GM12874 (cell line): ENCODE data around the gene ESYT2.

Experiments used
- TF ChIP-seq, protein P1 (sequence below): IDR thresholded peaks from 2 replicates; pipeline ENCODE4 v1.5.1; 2011; ENCODE audit warnings: low read depth, mild to moderate bottlenecking, control low read depth, low read length, moderate library complexity; ENCODE audit not compliant: insufficient read depth

Gene ESYT2

DNA sequence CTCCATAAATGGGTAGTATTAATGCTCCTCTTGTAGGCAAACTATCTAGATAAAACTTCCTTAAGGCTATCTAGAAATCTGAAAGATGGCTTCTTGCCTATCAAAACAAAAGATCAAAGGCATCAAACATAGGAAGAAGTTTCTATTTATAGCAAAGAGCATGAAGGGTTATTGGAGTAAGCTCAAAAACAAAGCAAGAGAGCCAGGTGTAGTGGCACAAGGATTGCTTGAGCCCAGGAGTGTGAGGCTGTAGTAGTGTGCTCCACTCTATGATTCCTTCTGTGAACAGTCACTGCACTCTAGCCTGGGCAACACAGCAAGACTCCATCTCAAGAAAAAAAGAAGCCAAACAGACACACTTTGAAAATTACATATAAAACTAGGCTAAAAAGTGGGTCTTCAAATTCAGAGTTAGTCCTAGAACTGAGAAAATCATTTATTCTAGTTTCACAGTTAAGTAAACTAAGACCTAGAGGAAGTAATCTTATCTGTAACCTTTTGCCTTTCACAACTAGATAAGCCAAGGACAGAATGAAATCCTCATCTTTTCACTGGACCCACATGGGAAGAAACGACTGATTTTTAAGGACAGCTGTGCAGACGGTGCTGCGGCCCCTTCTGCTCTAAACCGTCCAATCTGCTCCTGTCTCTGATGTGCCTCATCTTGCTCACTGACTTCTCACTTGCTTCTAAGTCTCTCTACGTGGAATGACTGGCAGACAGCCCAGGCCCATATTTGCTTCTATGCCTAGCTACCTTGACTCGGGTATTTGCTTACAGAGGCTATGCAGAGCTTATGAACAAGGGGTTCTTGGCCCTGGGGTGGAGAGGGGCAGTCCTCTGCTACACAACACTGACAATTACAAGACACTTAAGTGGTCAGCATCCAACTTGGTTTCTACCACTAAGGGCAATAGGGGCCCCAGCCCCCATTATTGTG, 50.0 kb downstream of the ESYT2 start:
- TF ChIP-seq, protein P1, sequence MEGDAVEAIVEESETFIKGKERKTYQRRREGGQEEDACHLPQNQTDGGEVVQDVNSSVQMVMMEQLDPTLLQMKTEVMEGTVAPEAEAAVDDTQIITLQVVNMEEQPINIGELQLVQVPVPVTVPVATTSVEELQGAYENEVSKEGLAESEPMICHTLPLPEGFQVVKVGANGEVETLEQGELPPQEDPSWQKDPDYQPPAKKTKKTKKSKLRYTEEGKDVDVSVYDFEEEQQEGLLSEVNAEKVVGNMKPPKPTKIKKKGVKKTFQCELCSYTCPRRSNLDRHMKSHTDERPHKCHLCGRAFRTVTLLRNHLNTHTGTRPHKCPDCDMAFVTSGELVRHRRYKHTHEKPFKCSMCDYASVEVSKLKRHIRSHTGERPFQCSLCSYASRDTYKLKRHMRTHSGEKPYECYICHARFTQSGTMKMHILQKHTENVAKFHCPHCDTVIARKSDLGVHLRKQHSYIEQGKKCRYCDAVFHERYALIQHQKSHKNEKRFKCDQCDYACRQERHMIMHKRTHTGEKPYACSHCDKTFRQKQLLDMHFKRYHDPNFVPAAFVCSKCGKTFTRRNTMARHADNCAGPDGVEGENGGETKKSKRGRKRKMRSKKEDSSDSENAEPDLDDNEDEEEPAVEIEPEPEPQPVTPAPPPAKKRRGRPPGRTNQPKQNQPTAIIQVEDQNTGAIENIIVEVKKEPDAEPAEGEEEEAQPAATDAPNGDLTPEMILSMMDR = no peak

DNA sequence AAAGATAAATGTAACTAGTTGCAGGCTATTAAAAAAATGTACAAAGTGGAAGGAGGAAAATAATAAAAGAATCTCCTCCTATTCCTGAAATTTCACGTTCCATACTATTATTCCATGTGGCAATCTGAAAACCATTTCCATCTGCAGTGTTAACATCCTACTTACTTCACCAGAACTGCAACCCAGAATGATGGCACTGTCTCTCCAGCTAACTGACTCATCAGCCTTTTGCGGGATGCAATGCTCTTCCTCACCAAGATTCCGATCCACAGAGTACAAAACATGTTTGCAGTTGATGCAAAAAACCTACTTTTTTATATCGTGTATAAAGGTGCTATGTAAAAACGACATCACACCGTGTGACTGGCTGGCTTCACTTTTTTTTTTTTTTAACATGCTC, 50.8 kb downstream of the ESYT2 start:
- TF ChIP-seq, protein P1 = no peak

DNA sequence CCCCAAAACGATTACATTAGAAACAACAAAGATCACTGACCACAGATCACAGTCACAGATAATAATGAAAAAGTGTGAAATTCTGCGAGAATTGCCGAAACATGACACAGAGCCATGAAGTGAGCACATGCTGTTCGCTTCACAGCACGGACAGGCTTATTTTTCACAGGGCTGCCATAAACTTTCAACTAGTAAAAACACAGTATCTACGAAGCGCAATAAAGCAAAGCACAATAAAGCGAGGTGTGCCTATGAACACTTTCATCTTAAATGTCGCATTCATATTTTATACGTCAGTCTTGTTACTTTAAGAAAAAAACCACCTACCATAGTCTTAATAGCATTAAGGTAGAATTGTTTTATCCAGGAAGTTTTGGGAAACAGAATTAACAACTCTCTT, 51.5 kb downstream of the ESYT2 start:
- TF ChIP-seq, protein P1 = no peak

DNA sequence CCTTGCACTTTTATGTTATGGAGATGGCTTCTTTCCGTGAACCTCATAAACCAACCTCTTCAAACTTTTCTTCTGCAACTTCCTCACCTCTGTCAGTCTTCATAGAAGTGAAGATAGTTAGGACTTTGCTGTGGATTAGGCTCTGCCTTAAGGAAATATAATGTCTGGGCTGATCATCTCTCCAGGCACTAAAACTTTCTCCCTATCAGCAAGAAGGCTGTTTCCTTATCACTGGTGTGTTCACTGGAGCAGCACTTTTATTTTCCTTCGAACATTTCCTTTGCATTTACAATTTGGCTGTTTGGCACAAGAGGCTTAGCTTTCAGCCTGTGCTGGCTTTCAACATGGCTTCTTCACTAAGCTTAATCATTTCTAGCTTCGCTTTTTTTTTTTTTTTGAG, 52.8 kb downstream of the ESYT2 start:
- TF ChIP-seq, protein P1 = no peak

DNA sequence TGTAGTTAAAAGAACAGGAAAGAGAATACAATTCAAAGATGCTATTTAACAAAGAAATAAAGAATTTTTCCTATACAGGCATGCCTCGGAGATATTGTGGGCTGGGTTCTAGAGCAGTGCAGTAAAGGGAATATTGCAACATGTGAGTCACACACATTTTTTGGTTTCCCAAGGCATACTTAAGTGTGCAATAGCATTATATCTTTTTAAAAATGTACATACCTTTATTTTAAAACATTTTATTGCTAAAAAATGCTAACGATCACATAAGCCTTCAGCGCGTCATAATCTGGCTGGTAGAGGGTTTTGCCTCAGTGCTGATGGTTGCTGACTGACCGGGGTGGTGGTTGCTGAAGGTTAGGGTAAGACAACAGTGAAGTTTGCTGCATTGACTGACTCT, 54.4 kb downstream of the ESYT2 start:
- TF ChIP-seq, protein P1 = no peak

DNA sequence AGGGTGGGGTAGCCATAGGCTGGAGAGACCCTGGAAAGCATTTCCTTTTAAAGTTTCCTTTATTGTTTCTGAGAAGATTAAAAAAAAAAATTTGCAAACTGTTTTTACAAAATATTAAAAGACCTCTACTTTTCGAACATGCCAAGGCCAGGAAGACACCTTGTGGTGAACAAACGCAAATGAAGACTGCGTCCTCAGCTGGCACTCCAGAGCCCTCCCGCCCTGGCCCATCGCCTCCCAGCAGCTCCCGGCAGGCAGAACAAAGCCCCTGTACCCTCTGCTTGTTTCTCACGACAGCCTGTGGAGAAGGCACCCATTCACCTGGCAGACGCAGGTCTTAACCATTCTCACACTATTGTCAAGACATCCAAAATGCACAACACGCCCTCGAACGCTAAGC, 56.4 kb downstream of the ESYT2 start:
- TF ChIP-seq, protein P1 = no peak

DNA sequence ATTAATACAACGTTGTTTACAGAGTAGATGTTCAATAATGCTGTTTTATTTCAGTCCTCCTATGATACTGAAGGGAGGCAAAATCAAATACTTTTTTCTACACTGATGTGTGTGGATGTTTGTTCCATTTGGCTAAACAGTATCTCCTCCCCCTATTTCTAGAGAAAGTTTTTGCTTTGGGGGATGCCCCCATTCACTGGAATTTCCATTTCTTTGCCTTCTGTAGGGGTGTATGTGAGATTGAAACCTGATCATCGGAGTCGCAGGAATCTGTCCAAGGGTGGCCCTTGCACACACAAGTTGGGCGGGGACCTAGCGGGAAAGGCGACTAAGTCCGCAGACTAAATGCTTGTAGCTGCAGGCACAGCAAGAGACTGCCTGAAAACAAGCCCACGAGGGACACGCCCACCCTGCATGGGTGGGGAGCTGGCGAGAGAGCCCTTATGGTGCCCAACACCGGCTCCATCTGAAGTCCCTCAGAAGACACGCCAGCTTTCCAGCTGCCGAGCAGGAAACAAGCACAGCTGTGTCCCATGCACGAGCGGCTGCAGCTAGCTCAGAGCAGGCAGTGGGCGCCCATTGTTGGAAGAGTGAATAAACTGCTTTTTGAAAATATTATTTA, 58.0 kb downstream of the ESYT2 start:
- TF ChIP-seq, protein P1 = no peak
